ENCODE results near the gene SPACA1.

The SPACA1 gene

GRCh38 chr6:88044530-88044929 lies 3.1 kb upstream of the SPACA1 start:
- TF ChIP-seq POLR2AphosphoS5 (IDR thresholded peaks at IDR 0.05; ENCODE audit: low read depth, low read length) (no peak), FOXP2 (optimal IDR thresholded peaks at IDR 0.05; ENCODE audit: borderline replicate concordance, extremely low read depth, extremely low read length, insufficient read depth) (no peak), SIN3A (IDR thresholded peaks at IDR 0.05; ENCODE audit: borderline replicate concordance, insufficient read depth, low read length) (no peak), REST (IDR thresholded peaks at IDR 0.05; ENCODE audit: insufficient read depth in 1 of 2, low read depth in 2 of 2, low read length in 2 of 2) (no peak)

GRCh38 chr6:88045521-88046136 lies 2.0 kb upstream of the SPACA1 start:
- TF ChIP-seq FOXP2 (optimal IDR thresholded peaks at IDR 0.05; ENCODE audit: borderline replicate concordance, extremely low read depth, extremely low read length, insufficient read depth) (no peak), POLR2AphosphoS5 (IDR thresholded peaks at IDR 0.05; ENCODE audit: low read depth, low read length) (no peak)

GRCh38 chr6:88048578-88048977 lies 937 bp downstream of the SPACA1 start:
- TF ChIP-seq TAF1 (IDR thresholded peaks at IDR 0.05; ENCODE audit: borderline replicate concordance, insufficient read depth, low read length) (no peak), SIN3A (IDR thresholded peaks at IDR 0.05; ENCODE audit: borderline replicate concordance, insufficient read depth, low read length) (no peak), FOXP2 (optimal IDR thresholded peaks at IDR 0.05; ENCODE audit: borderline replicate concordance, extremely low read depth, extremely low read length, insufficient read depth) (no peak), REST (IDR thresholded peaks at IDR 0.05; ENCODE audit: insufficient read depth in 1 of 2, low read depth in 2 of 2, low read length in 2 of 2) (no peak), POLR2AphosphoS5 (IDR thresholded peaks at IDR 0.05; ENCODE audit: low read depth, low read length) (no peak)

GRCh38 chr6:88050140-88050818 lies 2.6 kb downstream of the SPACA1 start:
- TF ChIP-seq POLR2AphosphoS5 (IDR thresholded peaks at IDR 0.05; ENCODE audit: low read depth, low read length) (no peak), SIN3A (IDR thresholded peaks at IDR 0.05; ENCODE audit: borderline replicate concordance, insufficient read depth, low read length) (no peak), TAF1 (IDR thresholded peaks at IDR 0.05; ENCODE audit: borderline replicate concordance, insufficient read depth, low read length) (no peak), REST (IDR thresholded peaks at IDR 0.05; ENCODE audit: insufficient read depth in 1 of 2, low read depth in 2 of 2, low read length in 2 of 2) (no peak), FOXP2 (optimal IDR thresholded peaks at IDR 0.05; ENCODE audit: borderline replicate concordance, extremely low read depth, extremely low read length, insufficient read depth) (no peak)

GRCh38 chr6:88059191-88059590 lies 11.6 kb downstream of the SPACA1 start:
- no peak for TF ChIP-seq REST (IDR thresholded peaks at IDR 0.05; ENCODE audit: insufficient read depth in 1 of 2, low read depth in 2 of 2, low read length in 2 of 2)
- no peak for TF ChIP-seq POLR2AphosphoS5 (IDR thresholded peaks at IDR 0.05; ENCODE audit: low read depth, low read length)
- no peak for TF ChIP-seq FOXP2 (optimal IDR thresholded peaks at IDR 0.05; ENCODE audit: borderline replicate concordance, extremely low read depth, extremely low read length, insufficient read depth)
